ENCODE measurements around the gene MAPRE3.

The MAPRE3 gene

DNA sequence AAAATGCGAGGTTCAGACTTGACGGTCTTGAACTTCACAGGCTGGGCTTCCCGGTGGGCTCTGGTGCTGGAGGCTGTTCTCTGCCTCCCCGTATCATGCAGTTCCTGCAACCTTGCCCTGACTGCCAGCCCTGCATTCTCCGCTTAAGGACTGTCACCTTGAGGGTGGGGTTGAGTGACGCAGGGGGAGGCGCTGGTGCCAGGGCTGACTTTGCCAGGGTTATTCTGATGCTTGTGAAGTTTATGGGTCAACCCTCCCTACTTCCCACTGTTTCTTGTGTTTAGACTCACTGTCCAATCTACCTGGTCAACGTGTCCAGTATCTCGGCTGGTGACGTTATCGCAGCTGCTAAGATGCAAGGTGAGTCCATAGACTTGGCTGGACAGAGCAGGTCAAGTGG is 37.5 kb upstream of the MAPRE3 start:
- DNase-seq (ENCODE audit: low spot score) = no peak
- TF ChIP-seq, protein P1, sequence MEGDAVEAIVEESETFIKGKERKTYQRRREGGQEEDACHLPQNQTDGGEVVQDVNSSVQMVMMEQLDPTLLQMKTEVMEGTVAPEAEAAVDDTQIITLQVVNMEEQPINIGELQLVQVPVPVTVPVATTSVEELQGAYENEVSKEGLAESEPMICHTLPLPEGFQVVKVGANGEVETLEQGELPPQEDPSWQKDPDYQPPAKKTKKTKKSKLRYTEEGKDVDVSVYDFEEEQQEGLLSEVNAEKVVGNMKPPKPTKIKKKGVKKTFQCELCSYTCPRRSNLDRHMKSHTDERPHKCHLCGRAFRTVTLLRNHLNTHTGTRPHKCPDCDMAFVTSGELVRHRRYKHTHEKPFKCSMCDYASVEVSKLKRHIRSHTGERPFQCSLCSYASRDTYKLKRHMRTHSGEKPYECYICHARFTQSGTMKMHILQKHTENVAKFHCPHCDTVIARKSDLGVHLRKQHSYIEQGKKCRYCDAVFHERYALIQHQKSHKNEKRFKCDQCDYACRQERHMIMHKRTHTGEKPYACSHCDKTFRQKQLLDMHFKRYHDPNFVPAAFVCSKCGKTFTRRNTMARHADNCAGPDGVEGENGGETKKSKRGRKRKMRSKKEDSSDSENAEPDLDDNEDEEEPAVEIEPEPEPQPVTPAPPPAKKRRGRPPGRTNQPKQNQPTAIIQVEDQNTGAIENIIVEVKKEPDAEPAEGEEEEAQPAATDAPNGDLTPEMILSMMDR (IDR thresholded peaks at IDR 0.05; ENCODE audit: extremely low read depth, missing control alignments) = no peak

DNA sequence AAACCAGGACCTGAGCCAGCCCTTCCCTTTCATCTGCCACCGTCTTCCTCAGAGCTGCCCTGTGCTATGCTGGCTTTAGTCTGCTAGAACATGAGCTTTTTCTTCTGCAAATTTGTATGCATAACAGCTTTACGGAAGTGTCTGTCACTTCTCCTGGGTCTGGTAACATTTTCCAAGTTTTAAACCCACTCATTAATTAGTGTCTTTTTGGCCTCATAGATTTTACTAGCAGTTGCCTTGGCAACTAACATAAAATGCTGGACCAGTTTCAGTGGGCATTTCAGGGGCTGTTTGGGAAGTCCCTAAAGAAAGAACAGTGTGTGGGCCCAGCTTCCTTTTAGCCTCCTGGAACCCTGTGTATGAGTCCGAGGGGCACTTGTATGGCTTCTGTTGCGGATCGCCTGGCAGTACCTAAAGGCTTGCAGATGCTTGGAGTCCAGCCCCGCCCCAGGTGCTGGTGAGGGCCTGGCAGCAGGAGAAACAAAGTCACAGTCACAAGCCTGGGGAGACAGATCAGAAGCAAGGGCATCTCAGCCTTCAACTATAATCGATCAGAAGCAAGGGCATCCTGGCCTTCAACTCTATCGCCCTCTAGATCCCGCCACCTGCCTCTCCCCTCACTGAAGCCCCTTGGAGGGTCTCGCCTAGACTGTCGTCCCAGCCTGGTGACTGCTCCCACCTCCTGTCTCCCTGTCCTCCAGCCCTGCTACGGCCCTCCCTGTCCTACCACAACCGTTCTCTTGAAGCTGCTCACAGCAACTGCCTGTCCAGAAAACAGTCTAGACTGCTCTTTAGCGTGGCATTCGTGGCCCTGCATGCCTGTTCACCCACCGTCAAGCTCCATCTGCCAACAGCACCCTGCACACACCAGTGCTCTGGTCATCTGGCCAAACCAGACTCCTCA is 36.8 kb upstream of the MAPRE3 start:
- no peak for DNase-seq (ENCODE audit: low spot score)
- TF ChIP-seq, protein P1 (IDR thresholded peaks at IDR 0.05; ENCODE audit: extremely low read depth, missing control alignments) = no peak

DNA sequence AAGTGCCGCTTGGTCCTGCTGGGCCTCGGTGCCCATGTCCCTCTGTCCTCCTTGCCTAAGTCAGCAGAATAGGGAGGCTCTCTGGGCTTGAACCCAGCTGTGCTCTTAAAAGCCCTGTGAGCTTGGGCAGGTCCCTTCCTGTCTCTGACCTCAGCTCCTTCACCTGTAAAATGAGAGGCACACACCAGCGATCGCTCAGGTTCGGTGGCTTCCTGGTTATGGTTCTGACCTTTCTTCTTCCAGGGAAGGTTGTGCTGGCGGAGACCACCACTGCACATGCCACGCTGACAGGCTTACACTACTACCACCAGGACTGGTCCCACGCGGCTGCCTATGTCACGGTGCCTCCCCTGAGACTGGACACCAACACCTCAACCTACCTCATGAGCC is 36.1 kb upstream of the MAPRE3 start:
- DNase-seq (ENCODE audit: low spot score) = no peak
- TF ChIP-seq, protein P1 (IDR thresholded peaks at IDR 0.05; ENCODE audit: extremely low read depth, missing control alignments) = no peak

DNA sequence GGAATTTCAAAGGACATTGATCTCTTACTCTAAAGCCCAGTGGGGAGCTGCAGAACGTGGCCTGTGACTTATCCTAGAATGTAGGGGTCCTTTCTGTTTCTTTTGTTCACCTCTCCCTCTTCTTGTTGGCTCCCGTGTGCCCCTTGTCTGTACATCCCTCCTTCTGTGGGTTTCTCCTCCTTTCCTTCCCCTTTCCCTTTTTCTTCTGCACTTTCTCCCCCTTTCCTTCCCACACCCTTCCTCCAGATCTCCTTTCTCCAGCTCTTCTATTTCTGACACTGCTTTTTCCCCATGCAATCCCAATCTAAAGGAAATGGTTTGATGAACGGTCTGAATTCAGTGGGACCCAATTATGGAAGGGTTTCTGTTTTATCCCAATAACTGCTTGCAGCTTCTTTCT is 35.5 kb upstream of the MAPRE3 start:
- TF ChIP-seq, protein P1 (IDR thresholded peaks at IDR 0.05; ENCODE audit: extremely low read depth, missing control alignments) = no peak
- no peak for DNase-seq (ENCODE audit: low spot score)

DNA sequence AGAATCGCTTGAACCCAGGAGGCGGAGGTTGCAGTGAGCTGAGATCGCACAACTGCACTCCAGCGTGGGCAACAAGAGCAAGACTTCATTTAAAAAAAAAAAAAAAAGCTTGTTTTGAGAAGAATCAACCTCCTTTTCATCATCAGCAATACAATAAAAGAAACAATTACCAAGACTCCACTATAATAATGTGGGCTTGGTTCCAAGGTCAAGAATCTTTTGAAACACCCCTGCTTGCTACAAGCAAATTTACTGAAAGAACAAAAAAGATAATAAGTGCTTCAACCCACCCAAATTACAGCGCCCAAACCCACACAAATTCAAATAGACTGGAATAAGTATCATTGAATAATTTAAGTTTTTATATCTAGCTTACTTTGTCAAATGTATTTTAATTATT is 33.6 kb upstream of the MAPRE3 start:
- TF ChIP-seq, protein P1 (IDR thresholded peaks at IDR 0.05; ENCODE audit: extremely low read depth, missing control alignments) = no peak
- DNase-seq (ENCODE audit: low spot score) = no peak

DNA sequence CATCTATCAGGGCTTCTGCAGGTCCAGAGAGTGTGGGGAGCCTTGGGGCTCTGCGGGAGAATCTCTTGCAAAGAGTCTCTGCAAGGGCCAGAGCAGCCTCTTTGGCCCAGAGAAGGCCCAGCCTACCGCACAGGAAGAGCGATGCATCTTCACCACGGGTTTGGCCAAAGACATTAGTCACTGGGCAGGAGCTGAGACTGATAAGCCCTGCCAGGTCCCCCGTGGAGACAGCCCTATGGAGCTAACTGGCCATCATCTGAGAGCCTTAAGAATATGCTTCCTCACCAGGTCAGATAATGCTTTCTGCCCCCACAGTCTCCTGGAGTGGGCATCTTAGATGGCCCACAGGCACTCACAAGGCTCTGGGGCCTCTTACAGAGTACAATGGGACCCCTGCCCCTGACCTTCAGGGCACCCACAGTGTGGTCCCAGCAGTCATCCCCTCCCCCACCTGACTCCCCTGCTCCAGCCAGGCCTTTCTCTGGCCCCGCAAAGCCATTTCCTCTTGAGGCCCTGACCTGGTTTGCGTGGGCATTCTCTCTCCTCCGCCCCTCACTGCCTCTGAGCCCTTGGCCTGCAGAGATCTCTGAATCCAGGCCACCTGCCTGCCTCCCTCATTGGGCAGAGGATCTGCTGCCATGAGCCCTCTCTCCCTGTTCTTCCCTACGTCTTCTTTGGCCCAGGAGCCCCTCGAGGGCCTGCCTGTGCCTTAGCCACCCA is 31.9 kb upstream of the MAPRE3 start:
- DNase-seq (ENCODE audit: low spot score) = no peak
- TF ChIP-seq, protein P1 (IDR thresholded peaks at IDR 0.05; ENCODE audit: extremely low read depth, missing control alignments) = no peak

DNA sequence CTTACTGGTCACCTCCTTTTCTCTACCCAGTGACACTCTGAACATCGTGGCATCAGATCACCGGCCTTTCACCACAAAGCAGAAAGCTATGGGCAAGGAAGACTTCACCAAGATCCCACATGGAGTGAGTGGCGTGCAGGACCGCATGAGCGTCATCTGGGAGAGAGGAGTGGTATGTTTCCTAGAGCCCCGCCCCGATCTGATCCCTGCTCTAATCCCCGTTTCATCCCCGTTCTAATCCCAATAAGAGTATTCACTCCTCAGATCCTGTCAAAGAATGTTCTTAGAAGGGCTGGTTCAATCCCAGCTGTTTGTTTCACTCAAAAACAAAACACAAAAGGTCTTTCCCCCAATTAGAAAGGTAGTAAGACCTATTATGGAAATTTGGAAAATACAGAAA is 30.4 kb upstream of the MAPRE3 start:
- no peak for DNase-seq (ENCODE audit: low spot score)
- TF ChIP-seq, protein P1 (IDR thresholded peaks at IDR 0.05; ENCODE audit: extremely low read depth, missing control alignments) = no peak

Measured in GM20000 (cell line).